Endothelial cell of umbilical vein (primary cell): ENCODE data around the gene WDR74. TPM values are rescaled to one million over a fixed set of nuclear protein-coding genes. Genes with fewer than 3 reads are reported as not detected.

Experiments used
- BruUV-seq: library from RNA; stranded (reverse); fragments of 400-500 nt; replicated peaks from 2 replicates; lab custom pipeline; 2021; lab: Mats Ljungman, UMichigan
- CTCF ChIA-PET: fragments of 300-600, 350-600 bp; sonication (Branson Sonifier 250); formaldehyde crosslinking; loops from one replicate; lab custom pipeline; 2021; ENCODE audit warnings: antibody characterized with exemption, inconsistent platforms; lab: Charles Lee
- POLR2A ChIA-PET: fragments of 300-600, 350-600 bp; sonication (Branson Sonifier 250); formaldehyde crosslinking; loops from one replicate; lab custom pipeline; 2021; ENCODE audit warnings: antibody characterized with exemption, inconsistent platforms; lab: Charles Lee
- DNase-seq: peaks from one replicate; pipeline ENCODE4 v3.0.0-alpha.2; 2011; ENCODE audit warnings: low read depth, low spot score
- FAIRE-seq: peaks from 2 replicates; lab custom pipeline; 2011; peaks lifted over from hg19 to GRCh38; lab: Jason Lieb, UNC
- H2AFZ ChIP-seq: 2 replicates; pipeline ENCODE4 v1.6.0; 2012; ENCODE audit warnings: low read depth, low read length, control low read depth, inconsistent platforms
- H3K27ac ChIP-seq: 2 replicates; pipeline ENCODE4 v1.5.1; 2011; ENCODE audit warnings: low read depth, mild to moderate bottlenecking, control low read depth, low read length, moderate library complexity; ENCODE audit not compliant: insufficient read depth
- H3K27me3 ChIP-seq, 2 experiments: 2 replicates each; pipeline versions ENCODE4 v1.6.0 to v1.6.1; 2011; ENCODE audit warnings: low read length in 2 of 2, mixed read lengths in 1 of 2; ENCODE audit not compliant: control insufficient read depth in 2 of 2, insufficient read depth in 2 of 2
- H3K36me3 ChIP-seq, 2 experiments: 2 replicates in 1 of 2; 3 replicates in 1 of 2; pipeline ENCODE4 v1.5.1; 2011; ENCODE audit warnings: low read length in 2 of 2, mild to moderate bottlenecking in 1 of 2, moderate library complexity in 1 of 2; ENCODE audit not compliant: control insufficient read depth in 2 of 2, insufficient read depth in 2 of 2; ENCODE audit errors: extremely low read depth in 1 of 2
- H3K4me1 ChIP-seq: 3 replicates; pipeline ENCODE4 v1.5.1; 2011; ENCODE audit warnings: mild to moderate bottlenecking, low read length; ENCODE audit not compliant: control insufficient read depth, insufficient read depth; ENCODE audit errors: extremely low read depth
- H3K4me2 ChIP-seq: 2 replicates; pipeline ENCODE4 v1.6.1; 2011; ENCODE audit warnings: low read length, control low read depth, mixed read lengths; ENCODE audit not compliant: insufficient read depth
- H3K4me3 ChIP-seq, 3 experiments: fragments of 200-600 bp in 1 of 3; sonication (generic), shearing (Covaris generic) in 1 of 3; replicated peaks in 1 of 3; 2 replicates each; pipeline ENCODE4 v1.5.1; 2011 to 2016; ENCODE audit warnings: control low read depth in 3 of 3, low read length in 3 of 3, mild to moderate bottlenecking in 2 of 3, inconsistent platforms in 1 of 3, low read depth in 1 of 3, moderate library complexity in 1 of 3; ENCODE audit not compliant: insufficient read depth in 1 of 3
- H3K79me2 ChIP-seq: 2 replicates; pipeline ENCODE4 v1.6.0; 2012; ENCODE audit warnings: low read length, inconsistent platforms; ENCODE audit not compliant: control insufficient read depth, insufficient read depth
- H3K9ac ChIP-seq: replicated peaks from 2 replicates; pipeline ENCODE3; 2011; ENCODE audit warnings: low read length, control low read depth; ENCODE audit not compliant: insufficient read depth; ENCODE audit errors: extremely low read depth
- H3K9me1 ChIP-seq: replicated peaks from 3 replicates; pipeline ENCODE4 v1.6.0; 2011; ENCODE audit warnings: mild to moderate bottlenecking, low read length; ENCODE audit not compliant: control insufficient read depth, insufficient read depth; ENCODE audit errors: extremely low read depth
- H3K9me3 ChIP-seq: replicated peaks from 2 replicates; pipeline ENCODE4 v1.5.1; 2012; ENCODE audit warnings: low read length, inconsistent platforms; ENCODE audit not compliant: control insufficient read depth, insufficient read depth
- H4K20me1 ChIP-seq: replicated peaks from 2 replicates; pipeline ENCODE3; 2011; ENCODE audit warnings: mild to moderate bottlenecking, low read length; ENCODE audit not compliant: control insufficient read depth, insufficient read depth; ENCODE audit errors: extremely low read depth
- CTCF ChIP-seq, 2 donors: IDR thresholded peaks; 1 replicate in 1 of 2; 2 replicates in 1 of 2; pipeline ENCODE4 v1.5.1; 2011; ENCODE audit warnings: low read length in 2 of 2, mild to moderate bottlenecking in 2 of 2, moderate library complexity in 2 of 2, control low read depth in 1 of 2, inconsistent platforms in 1 of 2, low read depth in 1 of 2; ENCODE audit not compliant: insufficient read depth in 1 of 2; ENCODE audit errors: extremely low read depth in 1 of 2
- EZH2 ChIP-seq: IDR thresholded peaks from 2 replicates; pipeline ENCODE4 v1.6.1; 2012; ENCODE audit warnings: borderline replicate concordance, low read depth, mild to moderate bottlenecking, moderate library complexity, low read length, inconsistent platforms; ENCODE audit not compliant: severe bottlenecking
- FOS ChIP-seq: IDR thresholded peaks from 2 replicates; pipeline ENCODE4 v1.6.1; 2011; ENCODE audit warnings: mild to moderate bottlenecking, low read length, moderate library complexity, borderline replicate concordance; ENCODE audit not compliant: insufficient read depth
- GATA2 ChIP-seq: IDR thresholded peaks from 2 replicates; pipeline ENCODE4 v1.7.0; 2011; ENCODE audit warnings: low read depth, mild to moderate bottlenecking, moderate library complexity, mixed read lengths, low read length; ENCODE audit not compliant: insufficient read length, insufficient read depth
- JUN ChIP-seq: IDR thresholded peaks from 2 replicates; pipeline ENCODE4 v1.6.1; 2011; ENCODE audit warnings: borderline replicate concordance, low read depth; ENCODE audit not compliant: insufficient read length, insufficient read depth
- MAX ChIP-seq: IDR thresholded peaks from 2 replicates; pipeline ENCODE4 v1.6.1; 2011; ENCODE audit not compliant: insufficient read depth, insufficient read length
- MYC ChIP-seq: IDR thresholded peaks from one replicate; pipeline ENCODE4 v1.6.1; 2011; ENCODE audit warnings: mild to moderate bottlenecking, low read depth, low read length
- POLR2A ChIP-seq: IDR thresholded peaks from 2 replicates; pipeline ENCODE4 v1.6.1; 2012; ENCODE audit warnings: low read depth, mild to moderate bottlenecking, control low read depth, low read length
- POLR2AphosphoS5 ChIP-seq: IDR thresholded peaks from 2 replicates; pipeline ENCODE4 v1.6.1; 2012; ENCODE audit warnings: low read depth, mild to moderate bottlenecking, control low read depth, low read length, moderate library complexity; ENCODE audit not compliant: insufficient read depth
- dilution Hi-C: fragments of 300-500 bp; cut with MboI; formaldehyde crosslinking; loops from one replicate; pipeline ENCODE4 v1.15.0; 2019; ENCODE audit warnings: low sequenced_read_pairs; ENCODE audit not compliant: extremely low pct_ligation_motif_present
- intact Hi-C: fragments of 100-400 bp; cut with micrococcal nuclease; formaldehyde crosslinking; loops from one replicate; pipeline ENCODE4 v1.10.0; 2022
- polyA plus RNA-seq, 4 experiments: library from polyadenylated mRNA; depleted of rRNA in 3 of 4; stranded (reverse) in 3 of 4; unstranded in 1 of 4; fragments of >200 nt; gene quantifications; 2 replicates each; pipeline versions ENCODE4 v1.2.1 to v1.2.3, GENCODE V29; 2011 to 2012; ENCODE audit warnings: missing spikeins in 1 of 4
- total RNA-seq: library from RNA; stranded (reverse); gene quantifications from 2 replicates; pipeline ENCODE4 v1.2.3, GENCODE V29; 2021

Gene WDR74
- total and polyA plus RNA-seq, 2 donors (not counting 3 experiments of a cell fraction or from before 2014, with no cell fraction given) = 44.7 to 51.7 TPM

- Histone ChIP-seq H3K27me3 (no peaks in the 10 kb centered on the region), H3K4me3 (no peak overlapping the region), H2AFZ (no peak overlapping the region), H3K9ac (no peak overlapping the region), H3K9me3 (no peaks in the 10 kb centered on the region), H3K4me1 (peaks cover 12% of the 10 kb centered on the region), H4K20me1 (no peaks in the 10 kb centered on the region), H3K9me1 (no peaks in the 10 kb centered on the region), H3K27ac (no peak overlapping the region), H3K36me3 (peaks cover 0 to 4% of the 10 kb centered on the region in 2 experiments), H3K4me2 (no peak overlapping the region), H3K79me2 (peaks cover 11% of the 10 kb centered on the region)
- CTCF ChIA-PET = no interaction called here
- FAIRE-seq = no peak
- intact Hi-C loops (no loop called here), dilution Hi-C loops (no loop called here)
- TF ChIP-seq MYC (no peak), MAX (no peak), JUN (no peak), POLR2AphosphoS5 (no peak), EZH2 (no peak), FOS (no peak), GATA2 (no peak), CTCF (IDR thresholded peaks at IDR 0.05; ENCODE audit: extremely low read depth in 1 of 2, insufficient read depth in 1 of 2, low read depth in 1 of 2, low read length in 2 of 2) (no peak), POLR2A (no peak)
- POLR2A ChIA-PET = no interaction called here
- no TSS peak for BruUV-seq
- DNase-seq = no peak
These were observed 37.3 kb upstream of the WDR74 start for GRCh38 chr11:62876712-62877111.
